Gastrocnemius medialis (tissue), 4 donors: ENCODE measurements around the gene ACOT7. TPM values are rescaled to one million over a fixed set of nuclear protein-coding genes. Genes with fewer than 3 reads are reported as not detected.

Experiments used
- ATAC-seq, 2 donors: fragments of 150-250 bp; one replicate each; pipeline ENCODE4 v1.9.1; 2016
- DNase-seq, 2 donors: peaks; one replicate each; pipeline ENCODE4 v3.0.0-alpha.2; 2019
- H3K27ac ChIP-seq, 4 donors: fragments of 200-600 bp; sonication (generic); 1 replicate in 1 of 4; 2 replicates in 3 of 4; pipeline ENCODE4 v1.5.1; 2016 to 2018; ENCODE audit warnings: mild to moderate bottlenecking in 2 of 4, moderate library complexity in 1 of 4
- H3K27me3 ChIP-seq, 3 donors: fragments of 200-600 bp; sonication (generic) in 2 of 3; 1 replicate in 1 of 3; 2 replicates in 2 of 3; pipeline versions ENCODE4 v1.5.1 to v1.6.0; 2016 to 2019; ENCODE audit warnings: mild to moderate bottlenecking in 1 of 3, moderate library complexity in 1 of 3
- H3K36me3 ChIP-seq, 2 donors: fragments of 200-600 bp; sonication (generic) in 1 of 2; one replicate each; pipeline ENCODE4 v1.5.1; 2017 to 2018
- H3K4me1 ChIP-seq, 2 donors: fragments of 200-600 bp; sonication (generic) in 1 of 2; one replicate each; pipeline ENCODE4 v1.5.1; 2016 to 2017; ENCODE audit warnings: mild to moderate bottlenecking in 2 of 2
- H3K4me3 ChIP-seq, 4 donors: fragments of 200-600 bp; sonication (generic) in 3 of 4; 1 replicate in 1 of 4; 2 replicates in 3 of 4; pipeline ENCODE4 v1.5.1; 2016 to 2019; ENCODE audit warnings: mild to moderate bottlenecking in 2 of 4
- H3K9me3 ChIP-seq, 3 donors: fragments of 200-600 bp; sonication (generic) in 2 of 3; 1 replicate in 1 of 3; 2 replicates in 2 of 3; pipeline ENCODE4 v1.5.1; 2016 to 2019
- POLR2A ChIP-seq, 2 donors: fragments of 450-650 bp; IDR thresholded peaks; one replicate each; pipeline ENCODE4 v1.6.1; 2017; ENCODE audit warnings: antibody characterized with exemption in 2 of 2, mild to moderate bottlenecking in 2 of 2, moderate library complexity in 2 of 2
- in situ Hi-C, 4 donors: fragments of 200-750 bp; cut with MboI; loops; one replicate each; pipeline versions ENCODE4 v1.15.0 to v1.8.0; 2017; ENCODE audit warnings: low sequenced_read_pairs in 4 of 4
- intact Hi-C: fragments of 100-400 bp; cut with DNase I; formaldehyde crosslinking; loops from one replicate; pipeline ENCODE4 v1.15.1; 2023; ENCODE audit warnings: low total_unique reads
- total RNA-seq, 4 donors: library from RNA; depleted of rRNA; stranded (reverse); fragments of >200 nt; gene quantifications; one replicate each; pipeline versions ENCODE4 v1.1.0 to v1.2.3, GENCODE V29; 2016
- TF ChIP-seq, protein P1 (sequence below), 5 experiments: fragments of 450-650 bp in 3 of 5; fragments of 200-600 bp in 2 of 5; sonication (generic) in 2 of 5; IDR thresholded peaks in 4 of 5; conservative IDR thresholded peaks in 1 of 5; 1 replicate in 4 of 5; 2 replicates in 1 of 5; pipeline ENCODE4 v1.5.1; 2016 to 2019; ENCODE audit warnings: antibody characterized with exemption in 5 of 5, mild to moderate bottlenecking in 3 of 5, moderate library complexity in 3 of 5

ACOT7 gene
- total RNA-seq, 4 donors from 2014 or later: 1.3 to 5.8 (median 3.2) TPM

DNA sequence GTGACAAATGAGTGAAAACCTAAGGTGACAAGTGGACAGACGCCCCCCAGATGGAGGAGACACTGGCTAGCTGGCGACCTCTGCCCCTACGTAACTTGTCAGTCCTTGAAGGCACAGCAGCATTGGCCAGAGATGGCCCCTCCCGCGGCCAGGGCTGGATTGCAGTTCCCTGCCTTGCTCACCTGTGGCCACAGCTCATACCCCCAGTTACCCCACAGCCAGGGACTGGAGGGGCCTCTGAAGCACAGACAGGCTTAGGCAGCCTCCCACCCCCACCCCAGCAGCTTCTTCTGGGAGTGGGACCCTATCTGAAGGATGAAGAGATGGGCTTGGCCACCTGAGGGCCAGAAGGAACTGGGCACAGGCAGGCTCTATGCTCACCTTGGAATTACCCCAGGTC lies 145.9 kb downstream of the ACOT7 start:
- Histone ChIP-seq H3K4me3 (no peak overlapping the region), H3K36me3 (no peaks in the 10 kb centered on the region), H3K9me3 (no peaks in the 10 kb centered on the region), H3K27ac (no peak overlapping the region), H3K27me3 (peaks cover 37 to 66% (median 51%) of the 10 kb centered on the region in 3 donors), H3K4me1 (no peaks in the 10 kb centered on the region)
- intact Hi-C loops: loop anchor here (5.0 kb wide), 1 partner anchor 35 kb away; no protein-coding TSS in a partner anchor
- ATAC-seq: no peak
- DNase-seq: no peak
- in situ Hi-C loops: loop anchor here (5.0 to 25.0 kb wide), 4 partner anchors 97 to 165 kb away; partner anchors contain the start of genes ESPN (in 1 of the 4) and HES2 (in 1 of the 4)
- TF ChIP-seq POLR2A (IDR thresholded peaks at IDR 0.05): no peak
- TF ChIP-seq, protein P1, sequence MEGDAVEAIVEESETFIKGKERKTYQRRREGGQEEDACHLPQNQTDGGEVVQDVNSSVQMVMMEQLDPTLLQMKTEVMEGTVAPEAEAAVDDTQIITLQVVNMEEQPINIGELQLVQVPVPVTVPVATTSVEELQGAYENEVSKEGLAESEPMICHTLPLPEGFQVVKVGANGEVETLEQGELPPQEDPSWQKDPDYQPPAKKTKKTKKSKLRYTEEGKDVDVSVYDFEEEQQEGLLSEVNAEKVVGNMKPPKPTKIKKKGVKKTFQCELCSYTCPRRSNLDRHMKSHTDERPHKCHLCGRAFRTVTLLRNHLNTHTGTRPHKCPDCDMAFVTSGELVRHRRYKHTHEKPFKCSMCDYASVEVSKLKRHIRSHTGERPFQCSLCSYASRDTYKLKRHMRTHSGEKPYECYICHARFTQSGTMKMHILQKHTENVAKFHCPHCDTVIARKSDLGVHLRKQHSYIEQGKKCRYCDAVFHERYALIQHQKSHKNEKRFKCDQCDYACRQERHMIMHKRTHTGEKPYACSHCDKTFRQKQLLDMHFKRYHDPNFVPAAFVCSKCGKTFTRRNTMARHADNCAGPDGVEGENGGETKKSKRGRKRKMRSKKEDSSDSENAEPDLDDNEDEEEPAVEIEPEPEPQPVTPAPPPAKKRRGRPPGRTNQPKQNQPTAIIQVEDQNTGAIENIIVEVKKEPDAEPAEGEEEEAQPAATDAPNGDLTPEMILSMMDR (IDR thresholded peaks at IDR 0.05 in 4 of 5, conservative IDR thresholded peaks at IDR 0.05 in 1 of 5): no peak

DNA sequence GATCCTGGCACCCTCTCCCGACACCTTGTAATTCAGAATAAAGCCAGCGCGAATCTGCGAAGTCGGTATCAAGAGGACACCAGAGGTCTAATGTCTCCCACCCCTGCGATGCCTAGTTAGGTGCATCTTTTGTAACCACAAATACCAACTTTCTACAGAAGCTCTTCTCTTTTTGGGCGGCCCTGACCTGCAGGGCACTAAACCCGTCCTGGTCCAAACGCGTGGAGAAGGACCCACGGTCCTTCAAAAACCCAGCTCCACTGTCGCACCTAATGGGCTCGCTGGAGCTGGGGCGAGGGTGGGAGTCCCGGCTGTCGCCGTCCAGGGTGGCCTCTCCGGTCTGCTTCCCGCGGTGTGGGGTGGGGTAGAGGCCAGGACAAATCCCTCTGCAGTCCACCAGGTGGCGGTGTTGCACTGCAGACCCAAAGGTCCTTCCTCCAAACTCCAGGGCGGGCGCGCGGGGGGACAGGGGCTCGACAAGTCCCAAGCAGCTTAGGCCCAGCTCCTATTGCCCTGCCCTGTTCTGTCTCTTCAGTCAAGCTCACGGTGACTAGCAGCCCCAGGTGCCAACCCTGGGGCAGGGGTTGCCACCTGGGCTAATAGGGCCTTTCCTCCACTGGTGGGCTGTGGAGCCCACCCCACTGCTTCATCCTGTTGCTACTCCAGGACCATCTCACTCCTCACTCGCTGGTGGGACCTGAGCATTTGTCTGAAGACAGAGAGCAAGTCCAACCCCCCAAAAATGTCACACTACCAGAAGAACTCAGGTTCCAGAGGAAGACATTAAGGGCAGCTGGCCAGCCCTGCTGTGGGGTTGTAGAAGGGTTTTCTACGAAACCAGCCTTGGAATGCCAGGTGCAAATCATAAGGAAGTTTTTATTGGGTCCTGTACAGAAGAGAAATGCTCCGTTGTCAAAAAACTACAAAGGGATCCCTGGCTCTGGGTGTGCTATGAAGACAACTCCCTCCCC lies 146.8 kb downstream of the ACOT7 start:
- in situ Hi-C loops: loop anchor here (5.0 to 25.0 kb wide), 4 partner anchors 98 to 166 kb away; partner anchors contain the start of genes ESPN (in 1 of the 4) and HES2 (in 1 of the 4)
- peaks cover 2 to 4% of the 10 kb centered on the region in 2 donors for H3K4me1 ChIP-seq
- H3K27me3 ChIP-seq: peaks cover 38 to 75% (median 58%) of the 10 kb centered on the region in 3 donors
- H3K9me3 ChIP-seq: no peaks in the 10 kb centered on the region
- DNase-seq (peak; percentile 55 to 57), ATAC-seq (peak; percentile 44 to 73)
- no peaks in the 10 kb centered on the region for H3K36me3 ChIP-seq
- intact Hi-C loops: loop anchor here (1.0 to 5.0 kb wide), 3 partner anchors 36 to 158 kb away; no protein-coding TSS in a partner anchor
- no peak for TF ChIP-seq POLR2A (IDR thresholded peaks at IDR 0.05)
- TF ChIP-seq, protein P1 (IDR thresholded peaks at IDR 0.05 in 4 of 5, conservative IDR thresholded peaks at IDR 0.05 in 1 of 5): peak; percentile 92 to 97 (median 97)
- H3K4me3 ChIP-seq: no peak overlapping the region
- H3K27ac ChIP-seq: no peak overlapping the region

DNA sequence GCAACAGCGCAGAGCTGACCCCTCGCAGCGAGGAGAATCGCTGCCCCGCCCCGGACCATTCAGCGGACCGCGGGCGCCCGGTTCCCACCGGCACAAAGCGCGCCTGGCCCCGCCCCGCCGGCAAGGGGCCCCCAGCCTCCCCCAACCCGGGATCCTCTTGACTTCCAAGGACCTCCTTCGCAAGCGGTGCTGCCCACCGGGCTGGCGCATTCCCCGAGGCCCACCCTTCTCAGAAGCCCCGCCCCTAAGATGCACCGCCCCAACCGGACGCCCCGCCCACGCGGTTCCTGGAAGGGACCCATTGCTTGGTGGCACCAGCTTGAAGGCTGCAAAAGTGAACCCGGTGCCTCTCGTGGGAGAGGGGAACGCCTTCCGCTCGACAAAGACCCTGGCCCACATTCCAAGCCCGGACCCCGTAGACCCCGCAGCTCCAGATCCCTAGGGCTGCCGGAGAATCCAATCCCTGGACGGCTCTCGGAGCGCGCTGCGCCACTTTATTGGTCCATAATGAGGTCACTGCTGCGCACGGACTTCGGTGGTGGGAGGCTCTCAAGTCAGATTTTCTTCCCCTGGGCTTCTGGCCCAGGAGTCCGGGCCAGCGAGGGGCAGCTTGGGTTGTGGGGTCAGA lies 147.6 kb downstream of the ACOT7 start:
- in situ Hi-C loops (loop anchor here (5.0 to 25.0 kb wide), 4 partner anchors 99 to 166 kb away; partner anchors contain the start of genes ESPN (in 1 of the 4) and HES2 (in 1 of the 4)), intact Hi-C loops (loop anchor here (1.0 to 5.0 kb wide), 4 partner anchors 36 to 158 kb away; no protein-coding TSS in a partner anchor)
- Histone ChIP-seq H3K4me1 (peaks cover 3 to 8% of the 10 kb centered on the region in 2 donors), H3K27me3 (peaks cover 46 to 83% (median 66%) of the 10 kb centered on the region in 3 donors), H3K9me3 (no peaks in the 10 kb centered on the region), H3K27ac (no peak overlapping the region), H3K36me3 (no peaks in the 10 kb centered on the region), H3K4me3 (no peak overlapping the region)
- DNase-seq (no peak), ATAC-seq (no peak)
- TF ChIP-seq, protein P1 (IDR thresholded peaks at IDR 0.05 in 4 of 5, conservative IDR thresholded peaks at IDR 0.05 in 1 of 5): no peak
- no peak for TF ChIP-seq POLR2A (IDR thresholded peaks at IDR 0.05)

GRCh38 chr1:6245086-6245868 lies 148.3 kb downstream of the ACOT7 start:
- TF ChIP-seq, protein P1 (IDR thresholded peaks at IDR 0.05 in 4 of 5, conservative IDR thresholded peaks at IDR 0.05 in 1 of 5): peak; percentile 49 to 84 (median 71)
- no peak for TF ChIP-seq POLR2A (IDR thresholded peaks at IDR 0.05)
- intact Hi-C loops (loop anchor here (2.0 to 5.0 kb wide), 2 partner anchors 36 to 37 kb away; no protein-coding TSS in a partner anchor), in situ Hi-C loops (loop anchor here (5.0 to 25.0 kb wide), 4 partner anchors 100 to 167 kb away; partner anchors contain the start of genes ESPN (in 1 of the 4) and HES2 (in 1 of the 4))
- H3K27ac ChIP-seq: no peak overlapping the region
- H3K9me3 ChIP-seq: no peaks in the 10 kb centered on the region
- H3K27me3 ChIP-seq: peaks cover 52 to 81% (median 69%) of the 10 kb centered on the region in 3 donors
- DNase-seq: peak in 1 of 2 donors; percentile 39
- peak; percentile 48 to 65 for ATAC-seq
- H3K4me3 ChIP-seq: no peak overlapping the region
- no peaks in the 10 kb centered on the region for H3K36me3 ChIP-seq
- H3K4me1 ChIP-seq: peaks cover 3 to 8% of the 10 kb centered on the region in 2 donors
